ENCODE measurements around the gene DMRTC1.
A peak's percentile ranks its signal among the peaks of the same experiment; 100 is the strongest.
"Not testable (repeated sequence)": the region's sequence is repeated elsewhere in the genome, so short reads cannot be mapped to it uniquely, and the experiment has no call there.

The DMRTC1 gene, protein sequence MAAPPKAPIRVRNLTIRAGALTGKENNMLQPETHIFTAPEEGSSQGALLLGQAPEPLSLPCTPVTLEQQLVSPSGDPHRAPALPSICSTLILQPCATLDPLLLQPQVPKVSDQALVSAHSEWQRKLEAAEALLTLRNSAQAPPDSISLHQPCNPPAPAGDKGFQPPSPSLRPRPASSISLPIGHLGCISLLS

DNA sequence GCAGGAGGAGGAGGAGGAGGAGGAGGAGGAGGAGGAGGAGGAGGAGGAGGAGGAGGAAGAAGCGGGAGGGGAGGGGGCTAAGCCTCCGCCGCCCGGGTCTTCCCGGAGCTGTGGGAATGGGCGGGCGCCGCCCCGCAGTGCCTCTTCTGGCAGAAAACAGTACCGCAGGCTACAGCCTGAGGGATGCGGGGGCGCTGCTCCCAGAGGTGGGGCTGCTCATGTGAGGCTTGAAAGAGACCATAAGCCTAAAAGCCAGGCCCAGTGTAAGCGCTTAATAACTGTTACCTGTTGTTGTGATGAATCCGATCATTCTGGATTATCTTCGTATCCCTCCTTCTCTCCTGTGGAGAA is at the start of gene DMRTC1:
TSS of gene DMRTC1 (minus strand) at position 19 of the 351 bp plus-strand sequence. CDS start 68,143 bp downstream, outside the sequence.
- FAIRE-seq; DNase-seq (ENCODE audit: insufficient read length, low spot score): not testable (repeated sequence)

- not testable (repeated sequence) for FAIRE-seq
Measured at GRCh38 chrX:72980894-72981469, 37.3 kb upstream of the DMRTC1 start.

GRCh38 chrX:72974885-72975284 is 31.2 kb upstream of the DMRTC1 start:
- DNase-seq (ENCODE audit: insufficient read length, low spot score); FAIRE-seq: not testable (repeated sequence)

More at GRCh38 chrX:72980894-72981469, 37.3 kb upstream of the DMRTC1 start:
- DNase-seq (ENCODE audit: insufficient read length, low spot score), result not testable (repeated sequence)

DNA sequence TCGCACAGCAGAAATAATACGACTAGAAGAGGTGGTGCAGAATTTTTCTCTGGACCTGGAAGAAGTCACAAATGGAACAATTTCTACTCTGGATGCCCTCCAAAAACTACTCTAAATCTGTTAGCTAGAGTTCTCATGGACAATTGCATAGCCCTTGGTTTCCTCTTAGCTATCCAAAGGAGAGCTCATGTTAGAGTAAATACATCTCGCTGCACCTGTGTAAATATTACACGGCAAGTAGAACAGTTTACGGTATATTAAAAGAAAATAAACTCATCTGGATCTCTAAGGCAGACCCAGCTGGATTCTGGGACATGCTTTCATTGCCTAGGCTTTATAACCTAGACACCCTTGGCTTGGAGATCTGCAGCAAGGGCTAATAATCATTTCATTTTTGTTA is 28.2 kb upstream of the DMRTC1 start:
- FAIRE-seq; DNase-seq (ENCODE audit: insufficient read length, low spot score): not testable (repeated sequence)

DNA sequence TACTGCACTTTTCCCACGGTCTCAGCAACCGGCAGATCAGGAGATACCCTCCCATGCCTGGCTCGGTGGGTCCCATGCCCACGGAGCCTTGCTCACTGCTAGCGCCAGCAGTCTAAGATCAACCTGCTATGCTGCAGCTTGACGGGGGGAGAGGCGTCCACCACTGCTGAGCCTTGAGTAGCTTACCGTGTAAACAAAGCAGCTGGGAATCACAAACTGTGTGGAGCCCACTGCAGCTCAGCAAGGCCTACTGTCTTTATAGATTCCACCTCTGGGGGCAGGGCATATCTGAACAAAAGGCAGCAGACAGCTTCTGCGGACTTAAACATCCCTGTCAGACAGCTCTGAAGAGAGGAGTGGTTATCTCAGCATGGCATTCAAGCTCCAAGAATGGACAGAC is 16.3 kb upstream of the DMRTC1 start:
- FAIRE-seq; DNase-seq (ENCODE audit: insufficient read length, low spot score): not testable (repeated sequence)

DNA sequence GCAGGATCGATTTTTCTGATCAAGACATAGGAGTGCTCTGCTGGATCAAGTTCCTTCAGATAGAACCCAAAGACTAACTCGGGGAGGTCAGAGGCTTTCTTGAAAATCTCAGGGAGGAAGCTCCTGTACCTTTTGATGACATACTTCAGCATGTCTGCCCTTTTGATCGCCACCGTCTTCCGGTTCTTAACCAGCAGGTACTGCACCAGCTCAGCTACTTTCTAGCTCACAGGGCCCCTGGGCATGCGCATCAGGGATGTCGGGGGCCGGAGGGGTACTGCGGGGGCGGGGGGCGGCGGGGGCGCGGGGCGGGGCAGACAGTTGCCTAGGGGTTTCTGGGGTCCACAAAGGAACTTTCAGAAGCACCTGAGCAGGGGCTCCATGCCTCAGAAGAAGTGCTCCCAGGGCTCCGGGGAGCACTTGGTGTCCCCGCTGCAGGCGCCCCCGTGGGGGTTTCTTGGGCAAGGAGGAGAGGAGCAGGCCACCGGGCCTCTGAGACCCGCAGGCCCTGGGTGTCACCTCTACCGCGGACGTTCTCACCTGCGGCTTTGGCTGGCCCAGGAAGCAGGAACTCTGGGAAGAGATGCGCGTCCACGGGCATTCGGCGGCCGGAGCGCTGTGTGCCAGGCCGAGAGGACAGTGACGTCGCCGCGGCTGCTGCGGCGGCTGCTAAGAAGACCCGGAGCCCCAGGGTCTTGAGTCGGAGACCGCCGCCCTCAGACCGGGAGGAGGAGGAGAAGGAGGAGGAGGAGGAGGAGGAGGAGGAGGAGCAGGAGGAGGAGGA is 410 bp downstream of the DMRTC1 start:
- DNase-seq (ENCODE audit: insufficient read length, low spot score); FAIRE-seq: not testable (repeated sequence)

DNA sequence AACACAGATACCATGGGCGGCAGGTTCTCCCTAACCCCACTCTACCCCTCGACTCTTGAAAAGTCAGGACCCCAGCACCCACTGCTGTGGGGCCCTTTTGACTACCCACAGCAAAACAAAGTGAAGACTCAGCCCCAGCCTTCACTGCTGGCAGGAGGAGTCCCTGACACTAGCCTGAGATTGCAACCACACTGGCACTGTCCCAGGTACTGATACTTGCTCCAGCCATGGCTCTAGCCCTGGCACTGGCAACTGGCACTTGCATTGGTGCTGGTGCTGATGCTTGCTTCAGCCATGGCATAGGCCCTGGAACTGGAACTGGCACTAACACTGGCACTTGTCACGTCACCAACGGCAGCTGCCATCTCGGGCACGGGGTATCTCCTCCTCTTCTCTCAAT is 1.4 kb downstream of the DMRTC1 start:
- peak; percentile 89 for FAIRE-seq
- not testable (repeated sequence) for DNase-seq (ENCODE audit: insufficient read length, low spot score)

GRCh38 chrX:72937906-72938305 is 5.7 kb downstream of the DMRTC1 start, which contains the start of gene FAM236A:
Gene FAM236A, plus strand, starts transcription at chrX:72938206. Its CDS starts 57 bp downstream, at chrX:72938263.
- not testable (repeated sequence) for DNase-seq (ENCODE audit: insufficient read length, low spot score); FAIRE-seq

GRCh38 chrX:72936882-72937455 is 6.7 kb downstream of the DMRTC1 start:
- not testable (repeated sequence) for FAIRE-seq; DNase-seq (ENCODE audit: insufficient read length, low spot score)

- FAIRE-seq, result peak; percentile 48
- DNase-seq (ENCODE audit: insufficient read length, low spot score), result not testable (repeated sequence)
Measured at GRCh38 chrX:72936455-72936854, 7.2 kb downstream of the DMRTC1 start.

DNA sequence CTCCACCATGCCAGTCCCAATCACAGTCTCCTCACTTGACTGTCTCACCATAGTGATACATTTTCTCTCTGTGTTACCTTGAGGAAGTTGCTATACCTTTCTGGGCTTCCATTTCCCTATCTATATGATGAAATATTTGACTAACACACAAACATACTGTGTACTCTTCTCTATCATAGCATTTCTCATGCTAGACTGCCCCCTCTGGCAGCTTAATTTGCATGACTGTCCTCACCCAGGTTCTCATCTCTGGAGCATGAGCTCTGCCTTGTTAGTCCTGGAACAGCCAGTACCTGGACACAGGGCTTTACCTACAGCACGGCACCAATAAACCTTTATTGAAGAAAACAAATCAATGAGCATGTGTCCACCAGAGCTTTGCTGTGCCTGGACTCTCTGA is 11.4 kb downstream of the DMRTC1 start:
- FAIRE-seq; DNase-seq (ENCODE audit: insufficient read length, low spot score): not testable (repeated sequence)

DNA sequence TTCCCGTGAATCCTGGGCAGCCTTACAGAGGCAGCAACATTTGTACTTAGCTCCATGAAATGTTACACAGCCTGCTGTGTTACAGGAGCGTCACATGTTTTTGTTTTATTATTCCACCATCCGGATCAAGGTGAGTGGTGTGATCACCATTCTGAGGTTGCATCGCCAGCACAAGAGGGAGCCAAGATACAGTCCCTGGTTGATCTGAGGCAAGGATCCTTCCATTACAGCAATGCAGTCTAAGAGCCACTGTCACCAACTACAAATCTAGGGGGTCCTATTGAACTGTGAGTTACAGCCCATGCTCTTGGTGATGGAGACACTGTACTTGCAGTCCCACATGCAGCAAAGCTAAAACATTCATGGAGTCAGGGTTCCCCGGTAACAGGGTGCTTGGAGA is 27.5 kb downstream of the DMRTC1 start:
- not testable (repeated sequence) for DNase-seq (ENCODE audit: insufficient read length, low spot score); FAIRE-seq

DNA sequence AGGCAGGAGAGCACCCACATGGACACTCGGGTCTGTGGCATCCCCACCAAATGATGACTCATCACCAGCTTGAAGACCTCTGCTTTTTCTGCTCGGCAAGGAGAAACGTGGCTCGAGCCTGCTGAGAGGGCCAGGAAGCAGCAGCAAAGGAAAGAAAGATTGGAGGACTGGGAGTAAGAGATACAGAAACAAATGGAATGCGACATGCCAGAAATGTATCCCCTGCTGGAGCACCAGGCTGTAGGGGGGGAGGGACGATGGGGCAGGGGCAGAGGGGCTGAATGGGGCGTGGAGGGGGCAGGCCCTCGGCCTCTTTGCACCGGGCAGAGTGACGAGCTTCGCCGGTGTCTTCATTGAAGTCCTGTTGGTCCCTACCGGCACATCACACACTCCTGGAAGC is 31.3 kb downstream of the DMRTC1 start, which contains the start of gene FAM236C:
TSS of gene FAM236C (plus strand) at position 301 of the 400 bp plus-strand sequence. CDS start 100 bp downstream, outside the sequence.
- not testable (repeated sequence) for FAIRE-seq; DNase-seq (ENCODE audit: insufficient read length, low spot score)

- not testable (repeated sequence) for FAIRE-seq; DNase-seq (ENCODE audit: insufficient read length, low spot score)
Measured at GRCh38 chrX:72889740-72890139, 53.9 kb downstream of the DMRTC1 start.

DNA sequence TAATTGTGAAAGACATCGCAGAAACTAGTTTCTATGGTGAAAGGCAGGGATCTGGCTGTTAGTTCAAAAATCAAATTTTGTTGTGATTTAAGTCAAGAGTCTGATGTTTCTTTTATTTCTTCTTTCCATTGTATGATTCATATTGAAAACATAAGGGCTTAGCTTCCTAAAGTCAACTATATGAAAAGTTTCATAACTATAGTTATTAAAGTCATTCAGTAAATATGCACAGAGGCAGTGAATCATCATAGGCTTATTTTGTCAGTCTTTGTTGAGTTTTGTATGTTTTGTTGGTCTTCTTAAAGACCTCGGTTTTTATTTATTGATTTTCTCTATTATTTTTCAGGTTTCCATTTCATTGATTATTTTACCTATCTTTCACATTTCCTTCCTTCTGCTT is 60.7 kb downstream of the DMRTC1 start:
- not testable (repeated sequence) for FAIRE-seq; DNase-seq (ENCODE audit: insufficient read length, low spot score)

DNA sequence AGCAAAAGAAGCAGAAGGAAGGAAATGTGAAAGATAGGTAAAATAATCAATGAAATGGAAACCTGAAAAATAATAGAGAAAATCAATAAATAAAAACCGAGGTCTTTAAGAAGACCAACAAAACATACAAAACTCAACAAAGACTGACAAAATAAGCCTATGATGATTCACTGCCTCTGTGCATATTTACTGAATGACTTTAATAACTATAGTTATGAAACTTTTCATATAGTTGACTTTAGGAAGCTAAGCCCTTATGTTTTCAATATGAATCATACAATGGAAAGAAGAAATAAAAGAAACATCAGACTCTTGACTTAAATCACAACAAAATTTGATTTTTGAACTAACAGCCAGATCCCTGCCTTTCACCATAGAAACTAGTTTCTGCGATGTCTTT is 106.1 kb downstream of the DMRTC1 start:
- not testable (repeated sequence) for FAIRE-seq; DNase-seq (ENCODE audit: insufficient read length, low spot score)

GRCh38 chrX:72830701-72831100 is 112.9 kb downstream of the DMRTC1 start:
- FAIRE-seq; DNase-seq (ENCODE audit: insufficient read length, low spot score): not testable (repeated sequence)
